ENCODE measurements around the gene LNPEP.

DNA sequence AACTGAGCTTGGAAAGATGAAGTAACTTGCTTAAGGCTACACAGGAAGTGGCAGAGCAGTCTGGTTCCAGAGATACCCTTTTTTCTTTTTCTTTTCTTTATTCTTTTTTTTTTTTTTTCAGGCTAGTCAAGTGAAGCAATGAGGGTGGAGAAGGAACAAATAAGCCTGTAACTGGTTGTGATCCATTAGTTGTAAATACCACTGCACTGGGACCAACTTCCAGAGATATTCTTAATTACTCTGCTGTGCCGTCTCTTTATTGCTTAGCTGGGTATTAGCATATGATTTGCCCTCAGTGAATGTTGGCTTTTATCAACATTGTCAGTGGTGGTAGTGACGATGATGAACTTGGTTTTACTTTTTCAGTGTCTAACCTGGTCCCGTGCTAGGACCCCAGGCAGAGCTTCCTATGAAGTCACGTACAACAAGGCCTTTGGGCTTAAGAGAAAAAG is 26.7 kb downstream of the LNPEP start:
- TF ChIP-seq, protein P1, sequence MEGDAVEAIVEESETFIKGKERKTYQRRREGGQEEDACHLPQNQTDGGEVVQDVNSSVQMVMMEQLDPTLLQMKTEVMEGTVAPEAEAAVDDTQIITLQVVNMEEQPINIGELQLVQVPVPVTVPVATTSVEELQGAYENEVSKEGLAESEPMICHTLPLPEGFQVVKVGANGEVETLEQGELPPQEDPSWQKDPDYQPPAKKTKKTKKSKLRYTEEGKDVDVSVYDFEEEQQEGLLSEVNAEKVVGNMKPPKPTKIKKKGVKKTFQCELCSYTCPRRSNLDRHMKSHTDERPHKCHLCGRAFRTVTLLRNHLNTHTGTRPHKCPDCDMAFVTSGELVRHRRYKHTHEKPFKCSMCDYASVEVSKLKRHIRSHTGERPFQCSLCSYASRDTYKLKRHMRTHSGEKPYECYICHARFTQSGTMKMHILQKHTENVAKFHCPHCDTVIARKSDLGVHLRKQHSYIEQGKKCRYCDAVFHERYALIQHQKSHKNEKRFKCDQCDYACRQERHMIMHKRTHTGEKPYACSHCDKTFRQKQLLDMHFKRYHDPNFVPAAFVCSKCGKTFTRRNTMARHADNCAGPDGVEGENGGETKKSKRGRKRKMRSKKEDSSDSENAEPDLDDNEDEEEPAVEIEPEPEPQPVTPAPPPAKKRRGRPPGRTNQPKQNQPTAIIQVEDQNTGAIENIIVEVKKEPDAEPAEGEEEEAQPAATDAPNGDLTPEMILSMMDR (conservative IDR thresholded peaks at IDR 0.05) = no peak
- no peak for TF ChIP-seq EZH2 (IDR thresholded peaks at IDR 0.05; ENCODE audit: low read depth)
